Psoas muscle (tissue), 8 donors: ENCODE data around the gene RPL19. TPM values are rescaled to one million over a fixed set of nuclear protein-coding genes. Genes with fewer than 3 reads are reported as not detected.

Source experiments
- ATAC-seq, 4 donors: fragments of 200-7000 bp; cut with Tn5 transposase; one replicate each; pipeline ENCODE4 v1.9.1; 2020; ENCODE audit warnings: moderate library complexity in 3 of 4, mild to moderate bottlenecking in 2 of 4
- DNase-seq, 2 donors: peaks; one replicate each; pipeline ENCODE4 v3.0.0-alpha.2; 2020
- H3K27ac ChIP-seq: fragments of 200-600 bp; one replicate; pipeline ENCODE4 v1.8.0; 2022
- H3K27me3 ChIP-seq, 3 donors: fragments of 200-600 bp in 1 of 3; one replicate each; pipeline versions ENCODE4 v1.6.1 to v1.8.0; 2013 to 2022; ENCODE audit warnings: low read length in 2 of 3, mild to moderate bottlenecking in 2 of 3, moderate library complexity in 1 of 3; ENCODE audit not compliant: insufficient read depth in 3 of 3
- H3K36me3 ChIP-seq, 2 donors: fragments of 200-600 bp in 1 of 2; one replicate each; pipeline versions ENCODE4 v1.6.1 to v1.8.0; 2013 to 2022; ENCODE audit warnings: low read depth in 1 of 2, mild to moderate bottlenecking in 1 of 2, moderate library complexity in 1 of 2; ENCODE audit not compliant: insufficient read depth in 1 of 2
- H3K4me1 ChIP-seq: fragments of 200-600 bp; one replicate; pipeline ENCODE4 v1.8.0; 2022
- H3K4me3 ChIP-seq: fragments of 200-600 bp; one replicate; pipeline ENCODE4 v1.8.0; 2022; ENCODE audit warnings: mild to moderate bottlenecking
- H3K9me3 ChIP-seq: fragments of 200-600 bp; one replicate; pipeline ENCODE4 v1.8.0; 2022
- WGBS, 3 donors: extraction: QIAGEN DNeasy Blood & Tissue Kit; methylation state at CpG; one replicate each; pipeline versions ENCODE4 v1.1.6 to v1.1.7; 2013; 5-methylcytosine and 5-hydroxymethylcytosine counted together
- intact Hi-C, 2 donors: fragments of 100-400 bp; cut with DNase I; formaldehyde crosslinking; loops; one replicate each; pipeline versions ENCODE4 v1.11.0 to v1.14.2; 2022
- polyA plus RNA-seq, 3 donors: library from polyadenylated mRNA; stranded (reverse); fragments of 200-250 nt; gene quantifications; one replicate each; pipeline ENCODE4 v1.2.3, GENCODE V29; 2013
- total RNA-seq, 4 donors: library from RNA; stranded (reverse); fragmentation: NEBNext Ultra II Directional in 2 of 4; extraction: Animal tissue kit (Norgen Biotek cat#: 25700) in 2 of 4; gene quantifications; one replicate each; pipeline versions ENCODE4 v1.2.1 to v1.2.4, GENCODE V29; 2021 to 2023
- TF ChIP-seq, protein P1 (sequence below): fragments of 200-600 bp; IDR thresholded peaks from one replicate; pipeline ENCODE4 v1.8.0; 2022; ENCODE audit warnings: antibody characterized with exemption
- donor health status: healthy with polysubstance abuse.
- donor health status: DM: no; HTN: no; CAD: no; lungs with moderate emphysema.
- donor health status: Bipolar disorder and iron deficiency.
- donor health status: healthy.
- donor health status: DM: yes; HTN: yes; CAD: no.
- donor health status: DM: no; HTN: no; CAD: no.
- donor health status: DM: no; HTN: no; CAD: no.
- donor health status: DM: yes; HTN: yes; CAD: no.

The RPL19 gene
- total and polyA plus RNA-seq, 7 donors, result 1,146 to 3,039 (median 1,520) TPM

DNA sequence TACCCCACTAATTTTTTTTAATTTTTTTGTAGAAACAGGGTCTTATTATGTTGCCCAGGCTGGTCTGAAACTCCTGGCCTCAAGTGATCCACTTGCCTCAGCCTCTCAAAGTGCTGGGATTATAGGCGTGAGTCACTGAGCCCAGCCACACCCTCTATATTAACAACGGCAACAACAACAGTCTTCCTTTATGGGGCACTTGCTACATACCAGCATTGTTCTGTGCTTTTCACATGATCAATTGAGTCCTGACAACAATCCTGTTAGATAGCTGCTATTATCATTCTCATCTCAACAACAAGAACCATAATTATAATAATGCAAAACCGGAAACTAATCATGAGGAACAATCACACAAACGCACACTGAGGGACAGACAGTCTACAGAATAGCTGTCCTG is 21.5 kb upstream of the RPL19 start:
- TF ChIP-seq, protein P1, sequence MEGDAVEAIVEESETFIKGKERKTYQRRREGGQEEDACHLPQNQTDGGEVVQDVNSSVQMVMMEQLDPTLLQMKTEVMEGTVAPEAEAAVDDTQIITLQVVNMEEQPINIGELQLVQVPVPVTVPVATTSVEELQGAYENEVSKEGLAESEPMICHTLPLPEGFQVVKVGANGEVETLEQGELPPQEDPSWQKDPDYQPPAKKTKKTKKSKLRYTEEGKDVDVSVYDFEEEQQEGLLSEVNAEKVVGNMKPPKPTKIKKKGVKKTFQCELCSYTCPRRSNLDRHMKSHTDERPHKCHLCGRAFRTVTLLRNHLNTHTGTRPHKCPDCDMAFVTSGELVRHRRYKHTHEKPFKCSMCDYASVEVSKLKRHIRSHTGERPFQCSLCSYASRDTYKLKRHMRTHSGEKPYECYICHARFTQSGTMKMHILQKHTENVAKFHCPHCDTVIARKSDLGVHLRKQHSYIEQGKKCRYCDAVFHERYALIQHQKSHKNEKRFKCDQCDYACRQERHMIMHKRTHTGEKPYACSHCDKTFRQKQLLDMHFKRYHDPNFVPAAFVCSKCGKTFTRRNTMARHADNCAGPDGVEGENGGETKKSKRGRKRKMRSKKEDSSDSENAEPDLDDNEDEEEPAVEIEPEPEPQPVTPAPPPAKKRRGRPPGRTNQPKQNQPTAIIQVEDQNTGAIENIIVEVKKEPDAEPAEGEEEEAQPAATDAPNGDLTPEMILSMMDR, result no peak
- ATAC-seq, result no peak
- H3K4me1 ChIP-seq, result peaks cover 36% of the 10 kb centered on the region
- WGBS, 3 donors, result 75 to 77% (median 77%) methylated on average over 4 of the region's 4 CpGs
- no peak overlapping the region for H3K4me3 ChIP-seq
- H3K27ac ChIP-seq, result peak overlapping the region; percentile 58
- no peak for DNase-seq
- peaks cover 3 to 83% of the 10 kb centered on the region in 2 donors for H3K36me3 ChIP-seq
- H3K27me3 ChIP-seq, result no peaks in the 10 kb centered on the region
- H3K9me3 ChIP-seq, result no peaks in the 10 kb centered on the region
- intact Hi-C loops, result no loop called here

DNA sequence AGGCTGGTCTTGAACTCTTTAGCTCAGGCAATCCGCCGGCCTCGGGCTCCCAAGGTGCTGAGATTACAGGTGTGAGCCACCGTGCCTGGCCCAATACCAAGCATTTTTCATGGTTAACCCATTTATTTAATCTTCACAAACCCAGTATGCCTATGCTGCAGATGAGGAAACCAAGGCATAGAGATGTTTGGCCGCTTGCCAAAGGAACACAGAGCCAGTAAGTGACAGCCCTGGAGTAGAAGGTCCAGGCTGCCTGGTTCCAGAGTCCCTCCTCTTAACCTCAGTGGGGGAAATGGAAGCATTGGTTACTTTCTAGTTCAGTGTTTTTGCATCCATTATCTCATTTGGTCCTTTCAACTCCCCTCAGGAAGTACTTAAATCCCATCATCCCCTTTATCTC is 18.8 kb upstream of the RPL19 start:
- peaks cover 6 to 100% of the 10 kb centered on the region in 2 donors for H3K36me3 ChIP-seq
- TF ChIP-seq, protein P1, result no peak
- intact Hi-C loops, result no loop called here
- H3K27me3 ChIP-seq, result no peaks in the 10 kb centered on the region
- H3K9me3 ChIP-seq, result no peaks in the 10 kb centered on the region
- WGBS, 3 donors, result 77 to 83% (median 81%) methylated on average over 5 of the region's 5 CpGs
- H3K4me3 ChIP-seq, result no peak overlapping the region
- DNase-seq, result no peak
- no peak for ATAC-seq
- no peak overlapping the region for H3K27ac ChIP-seq
- H3K4me1 ChIP-seq, result peaks cover 8% of the 10 kb centered on the region

DNA sequence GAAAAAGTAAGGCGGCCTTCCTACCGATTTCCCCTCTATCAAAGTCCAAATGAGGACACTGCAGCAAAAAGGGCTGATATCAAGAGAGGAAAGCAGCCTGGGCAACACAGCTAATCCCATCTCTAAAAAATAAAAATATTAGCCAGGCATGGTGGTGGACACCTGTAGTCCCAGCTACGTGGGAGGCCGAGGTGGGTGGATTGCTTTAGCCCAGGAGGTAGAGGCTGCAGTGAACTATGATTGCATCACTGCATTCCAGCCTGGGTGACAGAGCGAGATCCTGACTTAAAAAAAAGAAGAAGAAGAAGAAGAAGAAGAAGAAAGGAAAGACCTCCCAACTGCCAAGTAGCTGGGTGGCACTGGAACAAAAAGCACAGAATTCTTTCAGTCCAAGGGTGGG is 17.0 kb upstream of the RPL19 start:
- ATAC-seq, result no peak
- no peak for DNase-seq
- Histone ChIP-seq H3K27ac (no peak overlapping the region), H3K4me1 (peaks cover 3% of the 10 kb centered on the region), H3K4me3 (no peak overlapping the region), H3K36me3 (peaks cover 3 to 100% of the 10 kb centered on the region in 2 donors), H3K9me3 (no peaks in the 10 kb centered on the region), H3K27me3 (no peaks in the 10 kb centered on the region)
- 90 to 98% (median 95%) methylated on average over 5 of the region's 5 CpGs for WGBS, 3 donors
- intact Hi-C loops, result no loop called here
- TF ChIP-seq, protein P1, result no peak

DNA sequence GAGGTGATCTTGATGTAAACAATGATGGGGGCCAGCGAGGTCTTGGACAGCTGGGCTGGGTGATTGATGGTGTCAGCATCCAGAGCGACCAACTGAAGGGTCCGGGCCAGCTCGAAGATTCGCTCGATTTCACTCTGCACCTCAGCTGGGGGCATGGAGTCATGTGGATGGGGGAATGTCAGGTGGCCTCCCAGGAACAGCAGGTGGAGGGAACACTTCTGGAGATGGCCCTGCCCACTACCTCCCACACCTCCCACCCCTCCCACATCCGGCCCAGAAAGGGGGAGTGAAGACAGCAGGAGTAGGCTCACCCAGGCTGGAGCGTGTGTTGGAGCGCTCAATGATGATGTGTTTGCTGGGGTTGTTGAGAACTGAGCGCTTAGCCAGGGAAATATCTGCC is 16.4 kb upstream of the RPL19 start:
- TF ChIP-seq, protein P1, result no peak
- peaks cover 3 to 100% of the 10 kb centered on the region in 2 donors for H3K36me3 ChIP-seq
- no peaks in the 10 kb centered on the region for H3K9me3 ChIP-seq
- no peaks in the 10 kb centered on the region for H3K27me3 ChIP-seq
- no peak overlapping the region for H3K27ac ChIP-seq
- WGBS, 3 donors, result 77 to 97% (median 86%) methylated on average over 9 to 10 of the region's 10 CpGs
- H3K4me1 ChIP-seq, result peaks cover 7% of the 10 kb centered on the region
- H3K4me3 ChIP-seq, result no peak overlapping the region
- DNase-seq, result no peak
- intact Hi-C loops, result no loop called here
- no peak for ATAC-seq

DNA sequence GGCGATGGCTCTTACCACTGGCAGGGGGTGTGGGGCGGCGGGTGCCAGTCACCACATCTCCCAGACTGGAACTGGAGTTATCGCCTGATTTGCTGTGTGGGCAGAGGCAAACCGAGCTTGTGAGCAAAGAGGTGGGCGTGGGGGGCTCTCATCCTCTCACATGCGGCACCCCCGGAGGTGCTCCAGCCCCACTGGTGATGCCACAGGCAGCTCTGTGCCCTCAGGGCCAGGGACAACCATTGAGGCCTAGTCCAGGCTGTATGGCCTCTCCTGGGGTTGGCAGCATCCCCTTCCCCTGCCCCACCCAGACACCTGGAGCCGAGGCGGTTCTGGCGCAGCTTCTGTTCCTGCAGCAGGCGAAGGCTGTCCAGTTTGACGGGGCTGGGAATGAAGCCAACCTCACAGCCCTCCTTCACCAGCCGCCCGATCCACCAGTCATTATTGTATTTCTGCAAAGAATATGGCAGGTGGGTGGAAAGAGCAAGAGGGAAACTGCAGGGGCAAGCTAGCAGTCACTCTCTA is 13.5 kb upstream of the RPL19 start:
- intact Hi-C loops, result no loop called here
- Histone ChIP-seq H3K36me3 (peaks cover 3 to 92% of the 10 kb centered on the region in 2 donors), H3K9me3 (no peaks in the 10 kb centered on the region), H3K27ac (no peak overlapping the region), H3K4me1 (peaks cover 5% of the 10 kb centered on the region), H3K27me3 (no peaks in the 10 kb centered on the region), H3K4me3 (no peak overlapping the region)
- no peak for ATAC-seq
- DNase-seq, result no peak
- WGBS, 3 donors, result 75 to 88% (median 75%) methylated on average over 14 to 15 of the region's 15 CpGs
- TF ChIP-seq, protein P1, result no peak
